ENCODE data around the gene ATG5. TPM values are rescaled to one million over a fixed set of nuclear protein-coding genes. Genes with fewer than 3 reads are reported as not detected.

ATG5 gene
- total RNA-seq, 1 donor from 2014 or later = 32.8 TPM

- Histone ChIP-seq H3K36me3 (ENCODE audit: control insufficient read depth, insufficient read depth, low read length) (no peaks in the 10 kb centered on the region), H3K27me3 (ENCODE audit: control insufficient read depth, insufficient read depth, low read length) (no peaks in the 10 kb centered on the region), H3K4me3 (ENCODE audit: low read depth, low read length) (no peak overlapping the region)
- TF ChIP-seq CTCF (IDR thresholded peaks at IDR 0.05; ENCODE audit: insufficient read depth, low read length, poor library complexity, severe bottlenecking) = no peak
- DNase-seq (ENCODE audit: low read depth) = no peak
Observed at GRCh38 chr6:106216527-106216926, 109.0 kb downstream of the ATG5 start.

- Histone ChIP-seq H3K27me3 (ENCODE audit: control insufficient read depth, insufficient read depth, low read length) (no peaks in the 10 kb centered on the region), H3K4me3 (ENCODE audit: low read depth, low read length) (no peak overlapping the region), H3K36me3 (ENCODE audit: control insufficient read depth, insufficient read depth, low read length) (no peaks in the 10 kb centered on the region)
- TF ChIP-seq CTCF (IDR thresholded peaks at IDR 0.05; ENCODE audit: insufficient read depth, low read length, poor library complexity, severe bottlenecking) = no peak
- DNase-seq (ENCODE audit: low read depth) = no peak
Observed at GRCh38 chr6:106215608-106216007, 110.0 kb downstream of the ATG5 start.

- Histone ChIP-seq H3K4me3 (ENCODE audit: low read depth, low read length) (no peak overlapping the region), H3K27me3 (ENCODE audit: control insufficient read depth, insufficient read depth, low read length) (no peaks in the 10 kb centered on the region), H3K36me3 (ENCODE audit: control insufficient read depth, insufficient read depth, low read length) (no peaks in the 10 kb centered on the region)
- no peak for DNase-seq (ENCODE audit: low read depth)
- no peak for TF ChIP-seq CTCF (IDR thresholded peaks at IDR 0.05; ENCODE audit: insufficient read depth, low read length, poor library complexity, severe bottlenecking)
Observed at GRCh38 chr6:106214531-106214930, 111.0 kb downstream of the ATG5 start.

- no peak for TF ChIP-seq CTCF (IDR thresholded peaks at IDR 0.05; ENCODE audit: insufficient read depth, low read length, poor library complexity, severe bottlenecking)
- Histone ChIP-seq H3K4me3 (ENCODE audit: low read depth, low read length) (no peak overlapping the region), H3K36me3 (ENCODE audit: control insufficient read depth, insufficient read depth, low read length) (no peaks in the 10 kb centered on the region), H3K27me3 (ENCODE audit: control insufficient read depth, insufficient read depth, low read length) (no peaks in the 10 kb centered on the region)
- no peak for DNase-seq (ENCODE audit: low read depth)
Observed at GRCh38 chr6:106213660-106214289, 111.8 kb downstream of the ATG5 start.

- DNase-seq (ENCODE audit: low read depth) = no peak
- Histone ChIP-seq H3K27me3 (ENCODE audit: control insufficient read depth, insufficient read depth, low read length) (no peaks in the 10 kb centered on the region), H3K4me3 (ENCODE audit: low read depth, low read length) (no peak overlapping the region), H3K36me3 (ENCODE audit: control insufficient read depth, insufficient read depth, low read length) (no peaks in the 10 kb centered on the region)
- TF ChIP-seq CTCF (IDR thresholded peaks at IDR 0.05; ENCODE audit: insufficient read depth, low read length, poor library complexity, severe bottlenecking) = no peak
Observed at GRCh38 chr6:106212576-106212975, 113.0 kb downstream of the ATG5 start.

GRCh38 chr6:106206905-106207304 is 118.7 kb downstream of the ATG5 start:
- DNase-seq (ENCODE audit: low read depth) = no peak
- Histone ChIP-seq H3K4me3 (ENCODE audit: low read depth, low read length) (no peak overlapping the region), H3K27me3 (ENCODE audit: control insufficient read depth, insufficient read depth, low read length) (no peaks in the 10 kb centered on the region), H3K36me3 (ENCODE audit: control insufficient read depth, insufficient read depth, low read length) (no peaks in the 10 kb centered on the region)
- TF ChIP-seq CTCF (IDR thresholded peaks at IDR 0.05; ENCODE audit: insufficient read depth, low read length, poor library complexity, severe bottlenecking) = no peak
